GM12875 (cell line): Measurements from ENCODE around the gene SMIM24.
"Not testable (repeated sequence)": the region's sequence is repeated elsewhere in the genome, so short reads cannot be mapped to it uniquely, and the experiment has no call there.

ENCODE experiments used
- H3K4me3 ChIP-seq: one replicate; pipeline ENCODE4 v1.5.1; 2011; ENCODE audit warnings: low read depth, low read length, control low read depth
- TF ChIP-seq, protein P1 (sequence below): IDR thresholded peaks from 2 replicates; pipeline ENCODE4 v1.5.1; 2011; ENCODE audit warnings: low read depth, mild to moderate bottlenecking, control low read depth, inconsistent platforms, low read length, moderate library complexity, borderline replicate concordance; ENCODE audit not compliant: insufficient read depth

The SMIM24 gene

DNA sequence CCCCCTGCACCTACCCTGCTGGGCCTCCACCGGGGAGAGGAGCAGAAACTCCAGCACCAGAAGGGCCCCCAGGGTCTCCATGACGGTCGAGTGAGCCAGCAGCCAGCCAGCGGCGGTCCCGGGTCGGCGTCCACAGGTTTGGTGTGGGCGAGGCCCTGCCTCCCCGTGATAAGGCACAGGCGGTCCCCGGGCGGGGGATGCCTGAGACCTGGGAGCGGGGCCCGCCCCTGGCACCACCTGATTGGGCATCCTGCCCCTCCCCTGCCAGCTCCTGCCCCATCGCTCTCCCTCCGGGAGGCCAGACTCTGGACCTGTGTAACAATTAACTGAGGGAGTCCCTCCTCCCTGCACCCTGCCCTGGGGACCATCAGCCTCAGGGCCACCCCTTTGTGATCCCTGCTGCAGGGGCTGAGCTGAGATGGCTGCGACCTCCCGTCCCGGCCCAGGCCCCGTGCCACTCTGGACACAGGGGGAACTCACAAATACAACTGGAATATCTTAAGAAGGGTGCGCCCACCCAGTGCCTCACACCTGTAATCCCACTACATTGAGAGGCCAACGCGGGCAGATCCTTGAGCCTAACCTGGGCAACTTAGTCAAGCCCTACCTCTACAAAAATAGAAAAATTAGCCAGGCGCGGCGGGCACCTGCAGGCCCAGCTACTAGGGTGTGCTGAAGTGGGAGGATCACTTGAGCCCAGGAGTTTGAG is at the start of gene SMIM24:
TSS of gene SMIM24 (minus strand) at position 143 of the 709 bp plus-strand sequence. CDS start at position 81, 62 bp downstream.
- H3K4me3 ChIP-seq = no peak within 1 kb of the TSS
- TF ChIP-seq, protein P1, sequence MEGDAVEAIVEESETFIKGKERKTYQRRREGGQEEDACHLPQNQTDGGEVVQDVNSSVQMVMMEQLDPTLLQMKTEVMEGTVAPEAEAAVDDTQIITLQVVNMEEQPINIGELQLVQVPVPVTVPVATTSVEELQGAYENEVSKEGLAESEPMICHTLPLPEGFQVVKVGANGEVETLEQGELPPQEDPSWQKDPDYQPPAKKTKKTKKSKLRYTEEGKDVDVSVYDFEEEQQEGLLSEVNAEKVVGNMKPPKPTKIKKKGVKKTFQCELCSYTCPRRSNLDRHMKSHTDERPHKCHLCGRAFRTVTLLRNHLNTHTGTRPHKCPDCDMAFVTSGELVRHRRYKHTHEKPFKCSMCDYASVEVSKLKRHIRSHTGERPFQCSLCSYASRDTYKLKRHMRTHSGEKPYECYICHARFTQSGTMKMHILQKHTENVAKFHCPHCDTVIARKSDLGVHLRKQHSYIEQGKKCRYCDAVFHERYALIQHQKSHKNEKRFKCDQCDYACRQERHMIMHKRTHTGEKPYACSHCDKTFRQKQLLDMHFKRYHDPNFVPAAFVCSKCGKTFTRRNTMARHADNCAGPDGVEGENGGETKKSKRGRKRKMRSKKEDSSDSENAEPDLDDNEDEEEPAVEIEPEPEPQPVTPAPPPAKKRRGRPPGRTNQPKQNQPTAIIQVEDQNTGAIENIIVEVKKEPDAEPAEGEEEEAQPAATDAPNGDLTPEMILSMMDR = no peak

DNA sequence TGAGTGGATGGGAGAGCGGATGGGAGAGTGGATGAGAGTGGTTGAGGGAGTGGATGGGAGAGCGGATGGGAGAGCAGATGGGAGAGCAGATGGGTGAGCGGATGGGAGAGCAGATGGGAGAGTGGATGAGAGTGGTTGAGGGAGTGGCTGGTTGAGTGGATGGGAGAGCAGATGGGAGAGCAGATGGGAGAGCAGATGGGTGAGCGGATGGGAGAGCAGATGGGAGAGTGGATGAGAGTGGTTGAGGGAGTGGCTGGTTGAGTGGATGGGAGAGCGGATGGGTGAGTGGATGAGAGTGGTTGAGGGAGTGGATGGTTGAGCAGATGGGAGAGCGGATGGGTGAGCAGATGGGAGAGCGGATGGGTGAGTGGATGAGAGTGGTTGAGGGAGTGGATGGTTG is 49.0 kb upstream of the SMIM24 start:
- not testable (repeated sequence) for H3K4me3 ChIP-seq

DNA sequence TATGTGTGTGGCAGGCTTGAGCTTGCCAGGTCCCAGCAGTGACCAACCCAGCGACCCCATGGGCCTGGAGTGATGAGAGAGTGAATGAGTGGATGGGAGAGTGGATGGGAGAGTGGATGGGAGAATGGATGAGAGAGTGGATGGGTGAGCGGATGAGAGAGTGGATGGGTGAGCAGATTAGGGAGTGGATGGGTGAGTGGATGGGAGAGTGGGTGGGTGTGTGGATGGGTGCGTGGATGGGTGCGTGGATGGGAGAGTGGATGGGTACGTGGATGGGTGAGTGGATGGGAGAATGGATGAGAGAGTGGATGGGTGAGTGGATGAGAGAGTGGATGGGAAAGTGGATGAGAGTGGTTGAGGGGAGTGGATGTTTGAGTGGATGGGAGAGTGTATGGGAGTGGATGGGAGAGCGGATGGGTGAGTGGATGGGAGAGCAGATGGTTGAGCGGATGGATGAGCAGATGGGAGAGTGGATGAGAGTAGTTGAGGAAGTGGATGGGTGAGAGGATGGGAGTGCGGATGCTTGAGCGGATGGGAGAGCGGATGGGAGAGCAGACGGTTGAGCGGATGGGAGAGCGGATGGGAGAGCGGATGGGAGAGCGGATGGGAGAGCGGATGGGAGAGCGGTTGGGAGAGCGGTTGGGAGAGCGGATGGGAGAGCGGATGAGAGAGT is 48.4 kb upstream of the SMIM24 start:
- TF ChIP-seq, protein P1 = no peak
- H3K4me3 ChIP-seq = no peak overlapping the region

DNA sequence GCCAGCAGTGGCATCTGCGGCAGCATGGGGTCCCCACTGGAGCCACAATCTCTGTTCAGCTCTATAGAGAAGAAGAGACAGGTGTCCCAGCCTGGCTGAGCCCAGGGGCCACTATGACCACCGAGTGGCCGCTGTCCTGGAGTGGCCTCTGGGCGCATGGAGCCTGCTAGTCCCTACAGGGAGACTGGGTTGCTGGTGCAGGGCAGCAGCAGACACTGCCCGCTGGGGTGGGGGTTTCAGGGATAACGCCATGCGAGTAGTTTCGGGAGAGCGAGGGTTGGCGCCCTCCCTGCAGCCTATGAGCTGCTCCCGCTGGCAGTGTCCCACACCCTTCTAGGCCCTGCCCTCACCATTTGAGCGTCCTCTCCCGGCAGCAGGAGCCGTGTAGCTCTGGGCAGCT is 47.8 kb upstream of the SMIM24 start:
- TF ChIP-seq, protein P1 = no peak
- no peak overlapping the region for H3K4me3 ChIP-seq

DNA sequence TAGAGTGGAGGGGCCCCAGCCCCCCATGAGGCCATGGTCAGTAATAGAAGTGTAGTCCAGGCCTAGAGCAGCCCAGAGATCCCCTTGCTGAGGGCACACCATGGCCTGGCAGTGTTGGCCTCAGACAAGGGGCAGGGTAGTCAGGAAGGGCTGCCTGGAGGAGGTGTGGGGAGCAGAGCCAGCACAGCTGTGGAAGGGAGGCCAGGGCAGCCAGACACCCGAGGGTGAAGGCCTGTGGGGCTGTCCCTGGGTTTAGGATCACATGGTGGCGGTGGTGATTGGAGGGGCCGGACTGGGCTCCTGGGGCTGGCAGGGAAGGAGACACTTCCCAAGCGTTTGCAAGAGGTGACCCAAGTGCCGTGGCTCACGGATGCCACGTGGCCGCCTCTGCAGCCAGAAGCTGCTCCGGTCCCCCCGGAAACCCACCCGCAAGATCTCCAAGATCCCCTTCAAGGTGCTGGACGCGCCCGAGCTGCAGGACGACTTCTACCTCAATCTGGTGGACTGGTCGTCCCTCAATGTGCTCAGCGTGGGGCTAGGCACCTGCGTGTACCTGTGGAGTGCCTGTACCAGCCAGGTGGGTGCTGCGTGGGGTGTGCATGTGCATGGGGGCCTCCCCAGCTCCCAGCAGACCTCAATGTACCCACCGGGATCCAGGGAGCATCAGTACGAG is 47.0 kb upstream of the SMIM24 start:
- TF ChIP-seq, protein P1 = no peak
- no peak overlapping the region for H3K4me3 ChIP-seq

DNA sequence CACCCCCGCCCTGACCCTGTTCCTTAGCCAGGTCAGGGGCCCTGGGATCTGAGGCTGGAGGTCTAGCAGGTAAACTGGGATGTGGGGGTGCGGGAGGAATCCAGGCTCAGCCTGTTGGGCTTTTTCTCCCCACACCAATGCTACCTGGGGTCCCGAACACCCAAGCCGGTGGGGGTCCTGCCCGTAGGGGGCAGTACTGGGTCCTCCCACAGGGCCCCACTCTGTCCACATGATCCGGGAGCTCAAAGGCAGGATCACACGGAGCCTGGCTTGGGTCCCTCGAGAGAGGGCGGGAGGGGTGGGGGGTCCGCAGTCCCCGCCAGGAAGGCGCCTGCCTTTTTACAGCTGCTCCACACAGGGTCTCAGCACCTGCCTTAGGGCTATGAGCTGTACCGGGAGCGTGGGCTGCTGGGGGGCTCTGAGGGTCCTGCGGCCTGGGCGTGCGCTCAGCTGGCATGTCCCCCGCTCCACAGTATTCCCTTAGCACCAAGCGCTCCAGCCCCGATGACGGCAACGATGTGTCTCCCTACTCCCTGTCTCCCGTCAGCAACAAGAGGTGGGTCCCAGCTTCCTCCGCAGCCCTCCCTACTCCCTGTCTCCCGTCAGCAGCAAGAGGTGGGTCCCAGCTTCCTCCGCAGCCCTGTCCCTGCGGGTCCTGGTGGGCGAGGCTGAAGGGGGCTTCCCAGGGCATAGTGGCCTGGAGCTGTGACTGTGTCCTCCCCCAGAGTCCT is 46.3 kb upstream of the SMIM24 start:
- no peak overlapping the region for H3K4me3 ChIP-seq
- TF ChIP-seq, protein P1 = 0 out of 2 replicates have a peak, but pooled peaks have one; percentile 6

DNA sequence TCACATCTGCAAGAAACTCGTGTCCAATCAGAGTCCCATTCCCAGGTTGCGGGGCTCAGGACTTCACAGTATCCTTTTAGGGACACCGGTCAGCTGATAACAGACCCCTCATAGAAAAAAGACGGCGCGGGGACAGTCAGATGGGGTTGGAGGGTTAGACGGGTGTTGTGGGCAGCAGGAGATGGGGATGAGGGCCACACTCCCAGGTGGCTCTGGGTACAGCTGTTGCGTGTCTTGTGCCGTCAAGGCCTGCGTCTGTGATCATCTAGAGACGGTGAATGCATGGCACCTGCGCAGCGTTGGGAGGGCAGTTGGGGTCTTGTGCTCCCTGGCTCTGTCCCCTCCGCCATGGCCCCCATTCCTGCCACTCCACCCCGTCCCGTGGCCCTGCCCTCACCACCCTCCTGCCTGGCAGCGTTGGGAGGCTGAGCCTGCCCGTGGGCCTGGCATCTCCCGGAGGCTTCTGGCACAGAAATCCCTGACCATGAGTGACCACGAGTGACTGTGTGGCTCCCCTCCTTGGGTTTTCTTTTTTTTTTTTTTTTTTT is 44.7 kb upstream of the SMIM24 start:
- H3K4me3 ChIP-seq = no peak overlapping the region
- TF ChIP-seq, protein P1 = no peak
